Hematopoietic multipotent progenitor cell treated with erythropoietin and hydrocortisone succinate and interleukin-3 and kit ligand, for 6 days (in vitro differentiated cells): ENCODE measurements around the gene ZNF451.

Source experiments
- DNase-seq: peaks from one replicate; pipeline ENCODE4 v3.0.0-alpha.2; 2015

ZNF451 gene

DNA sequence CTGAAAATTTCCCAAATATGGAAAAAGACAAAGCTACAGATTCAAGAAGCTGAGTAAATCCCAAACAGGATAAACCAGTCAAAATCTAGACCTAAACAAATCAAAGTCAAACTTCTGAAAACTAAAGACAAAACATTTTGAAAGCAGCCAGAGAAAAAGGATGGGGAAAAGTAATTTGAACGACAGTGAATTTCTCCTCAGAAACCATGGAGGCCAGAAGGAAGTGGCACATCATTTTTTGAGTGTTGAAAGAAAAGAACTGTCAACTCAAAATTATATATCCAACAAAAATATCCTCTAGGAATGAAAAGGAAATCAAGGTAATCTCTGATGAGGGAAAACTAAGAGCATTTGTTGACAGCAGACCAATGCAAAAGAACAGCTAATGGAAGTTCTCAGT lies 125.3 kb downstream of the ZNF451 start:
- no peak for DNase-seq

DNA sequence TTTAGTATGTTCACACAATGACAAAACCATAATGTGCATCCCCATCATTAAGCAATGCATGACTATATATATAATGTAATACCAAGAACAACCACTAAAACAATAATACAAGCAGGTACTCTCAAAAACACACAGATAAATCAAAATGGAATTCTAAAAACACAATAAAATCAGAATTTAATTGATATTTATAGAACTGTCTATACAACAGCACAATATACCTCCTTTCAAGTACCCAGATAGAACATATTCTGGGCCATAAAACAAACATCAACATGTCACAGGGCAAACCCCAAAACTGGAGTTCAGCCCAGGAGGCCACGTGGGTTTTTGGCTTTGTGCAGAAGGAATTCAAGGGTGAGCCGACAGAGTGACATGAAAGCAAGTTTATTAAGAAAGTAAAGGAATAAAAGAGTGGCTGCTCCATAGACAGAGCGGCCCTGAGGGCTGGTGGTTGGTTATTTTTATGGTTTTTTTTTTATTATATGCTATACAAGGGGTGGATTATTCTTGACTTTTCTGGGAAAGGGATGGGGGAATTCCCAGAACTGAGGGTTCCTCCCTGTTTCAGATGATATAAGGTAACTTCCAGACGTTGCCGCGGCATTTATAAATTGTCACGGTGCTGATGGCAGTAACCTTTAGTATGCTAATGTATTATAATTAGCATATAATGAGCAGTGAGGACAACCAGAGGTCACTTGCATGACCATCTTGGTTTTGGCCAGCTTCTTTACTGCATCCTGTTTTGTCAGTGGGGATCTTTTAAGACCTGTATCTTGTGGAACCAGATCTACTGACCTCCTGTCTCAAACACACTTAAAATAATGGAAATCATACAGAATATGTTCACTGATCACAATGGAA lies 126.5 kb downstream of the ZNF451 start:
- peak; percentile 18 for DNase-seq

DNA sequence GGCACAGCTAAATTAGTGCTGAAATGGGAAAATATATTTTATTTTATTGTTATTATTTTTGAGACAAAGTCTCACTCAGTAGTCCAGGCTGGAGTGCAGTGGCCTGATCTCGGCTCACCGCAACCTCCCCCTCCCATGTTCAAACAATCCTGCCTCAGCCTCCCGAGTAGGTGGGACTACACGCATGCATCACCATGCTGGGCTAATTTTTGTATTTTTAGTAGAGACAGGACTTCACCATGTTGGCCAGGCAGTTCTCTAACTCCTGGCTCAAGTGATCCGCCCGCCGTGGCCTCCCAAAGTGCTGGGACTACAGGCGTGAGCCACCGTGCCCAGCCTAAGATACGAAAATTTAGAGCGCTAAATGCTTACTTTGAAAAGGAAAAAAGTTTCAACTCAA lies 127.3 kb downstream of the ZNF451 start:
- DNase-seq, result no peak
